ENCODE data around the gene RNF130. TPM values are rescaled to one million over a fixed set of nuclear protein-coding genes. Genes with fewer than 3 reads are reported as not detected.
A peak's percentile ranks its signal among the peaks of the same experiment; 100 is the strongest.

The RNF130 gene
- total and polyA plus RNA-seq, 7 experiments from 2014 or later, result 3.6 to 76.3 (median 21.0) TPM

GRCh38 chr5:180008433-180008832, 63.1 kb downstream of the RNF130 start:
- intact Hi-C loops (cut with micrococcal nuclease), result no loop called here
- no peak overlapping the region for H3K4me3 ChIP-seq (ENCODE audit: low read length)
- POLR2A ChIA-PET, result no interaction called here
- Mint-ChIP-seq H3K9me3 (no peaks in the 10 kb centered on the region), H3K36me3 (peaks cover 0 to 40% (median 6%) of the 10 kb centered on the region in 5 donors), H3K27me3 (no peaks in the 10 kb centered on the region), H3K4me1 (peaks cover 0 to 21% (median 4%) of the 10 kb centered on the region in 7 donors), H3K27ac (peak overlapping the region in 1 of 9 donors; percentile 26), H3K4me3 (no peak overlapping the region)
- no peaks in the 10 kb centered on the region for H3K36me3 ChIP-seq (ENCODE audit: control insufficient read depth in 2 of 3, insufficient read depth in 3 of 3, low read length in 3 of 3)
- no peaks in the 10 kb centered on the region for H3K9me3 ChIP-seq (ENCODE audit: control insufficient read depth in 2 of 3, low read length in 3 of 3)
- H3K27ac ChIP-seq (ENCODE audit: low read depth, low read length), result no peak overlapping the region
- H3K4me1 ChIP-seq (ENCODE audit: control insufficient read depth in 2 of 2, insufficient read depth in 2 of 2, low read length in 2 of 2), result peaks cover 0 to 6% of the 10 kb centered on the region in 2 donors
- CTCF ChIA-PET, result no interaction called here
- DNase-seq (no peak), ATAC-seq (no peak)
- no peaks in the 10 kb centered on the region for H3K27me3 ChIP-seq (ENCODE audit: control insufficient read depth in 2 of 2, insufficient read depth in 2 of 2, low read length in 2 of 2)

- no peaks in the 10 kb centered on the region for H3K9me3 Mint-ChIP-seq
- Histone ChIP-seq H3K9me3 (ENCODE audit: control insufficient read depth in 2 of 3, low read length in 3 of 3) (no peaks in the 10 kb centered on the region), H3K4me3 (ENCODE audit: low read length) (no peak overlapping the region), H3K27ac (ENCODE audit: low read depth, low read length) (no peak overlapping the region), H3K36me3 (ENCODE audit: control insufficient read depth in 2 of 3, insufficient read depth in 3 of 3, low read length in 3 of 3) (no peaks in the 10 kb centered on the region), H3K27me3 (ENCODE audit: control insufficient read depth in 2 of 2, insufficient read depth in 2 of 2, low read length in 2 of 2) (no peaks in the 10 kb centered on the region), H3K4me1 (ENCODE audit: control insufficient read depth in 2 of 2, insufficient read depth in 2 of 2, low read length in 2 of 2) (peaks cover 0 to 6% of the 10 kb centered on the region in 2 donors)
- H3K4me3 Mint-ChIP-seq, result no peak overlapping the region
- DNase-seq (no peak), ATAC-seq (peak; percentile 32)
- ChIA-PET CTCF (no interaction called here), POLR2A (no interaction called here)
- intact Hi-C loops (cut with micrococcal nuclease), result no loop called here
- H3K27me3 Mint-ChIP-seq, result no peaks in the 10 kb centered on the region
- no peak overlapping the region for H3K27ac Mint-ChIP-seq
- peaks cover 0 to 21% (median 4%) of the 10 kb centered on the region in 7 donors for H3K4me1 Mint-ChIP-seq
- peaks cover 0 to 43% (median 6%) of the 10 kb centered on the region in 5 donors for H3K36me3 Mint-ChIP-seq
These were observed 64.0 kb downstream of the RNF130 start for GRCh38 chr5:180007582-180007981.

- ChIA-PET POLR2A (no interaction called here), CTCF (no interaction called here)
- H3K27ac ChIP-seq (ENCODE audit: low read depth, low read length), result no peak overlapping the region
- no peak overlapping the region for H3K4me3 ChIP-seq (ENCODE audit: low read length)
- H3K9me3 Mint-ChIP-seq, result no peaks in the 10 kb centered on the region
- DNase-seq, result no peak
- no peaks in the 10 kb centered on the region for H3K9me3 ChIP-seq (ENCODE audit: control insufficient read depth in 2 of 3, low read length in 3 of 3)
- no peak overlapping the region for H3K27ac Mint-ChIP-seq
- no peaks in the 10 kb centered on the region for H3K27me3 ChIP-seq (ENCODE audit: control insufficient read depth in 2 of 2, insufficient read depth in 2 of 2, low read length in 2 of 2)
- H3K27me3 Mint-ChIP-seq, result no peaks in the 10 kb centered on the region
- peaks cover 0 to 50% (median 6%) of the 10 kb centered on the region in 5 donors for H3K36me3 Mint-ChIP-seq
- no peaks in the 10 kb centered on the region for H3K36me3 ChIP-seq (ENCODE audit: control insufficient read depth in 2 of 3, insufficient read depth in 3 of 3, low read length in 3 of 3)
- intact Hi-C loops (cut with micrococcal nuclease), result no loop called here
- H3K4me1 Mint-ChIP-seq, result peaks cover 0 to 21% (median 4%) of the 10 kb centered on the region in 7 donors
- no peak overlapping the region for H3K4me3 Mint-ChIP-seq
- peaks cover 0 to 6% of the 10 kb centered on the region in 2 donors for H3K4me1 ChIP-seq (ENCODE audit: control insufficient read depth in 2 of 2, insufficient read depth in 2 of 2, low read length in 2 of 2)
- ATAC-seq, result no peak
These were observed 65.4 kb downstream of the RNF130 start for GRCh38 chr5:180006141-180006540.

GRCh38 chr5:180003127-180003526, 68.4 kb downstream of the RNF130 start:
- ChIA-PET CTCF (no interaction called here), POLR2A (no interaction called here)
- Histone ChIP-seq H3K27me3 (ENCODE audit: control insufficient read depth in 2 of 2, insufficient read depth in 2 of 2, low read length in 2 of 2) (no peaks in the 10 kb centered on the region), H3K4me1 (ENCODE audit: control insufficient read depth in 2 of 2, insufficient read depth in 2 of 2, low read length in 2 of 2) (peaks cover 0 to 6% of the 10 kb centered on the region in 2 donors), H3K4me3 (ENCODE audit: low read length) (no peak overlapping the region), H3K9me3 (ENCODE audit: control insufficient read depth in 2 of 3, low read length in 3 of 3) (no peaks in the 10 kb centered on the region), H3K36me3 (ENCODE audit: control insufficient read depth in 2 of 3, insufficient read depth in 3 of 3, low read length in 3 of 3) (no peaks in the 10 kb centered on the region), H3K27ac (ENCODE audit: low read depth, low read length) (no peak overlapping the region)
- Mint-ChIP-seq H3K9me3 (peaks cover 0 to 5% (median 0%) of the 10 kb centered on the region in 11 donors), H3K36me3 (peaks cover 0 to 43% (median 11%) of the 10 kb centered on the region in 5 donors), H3K27me3 (no peaks in the 10 kb centered on the region), H3K4me3 (no peak overlapping the region), H3K27ac (no peak overlapping the region), H3K4me1 (peaks cover 0 to 21% (median 4%) of the 10 kb centered on the region in 7 donors)
- intact Hi-C loops (cut with micrococcal nuclease), result no loop called here
- ATAC-seq, result no peak
- DNase-seq, result no peak

GRCh38 chr5:180001742-180002141, 69.8 kb downstream of the RNF130 start:
- DNase-seq (no peak), ATAC-seq (no peak)
- Mint-ChIP-seq H3K4me3 (no peak overlapping the region), H3K9me3 (peaks cover 0 to 12% (median 1%) of the 10 kb centered on the region in 11 donors), H3K27ac (no peak overlapping the region), H3K27me3 (no peaks in the 10 kb centered on the region), H3K4me1 (peaks cover 0 to 11% (median 0%) of the 10 kb centered on the region in 7 donors), H3K36me3 (peaks cover 0 to 37% (median 11%) of the 10 kb centered on the region in 5 donors)
- CTCF ChIA-PET, result no interaction called here
- Histone ChIP-seq H3K27me3 (ENCODE audit: control insufficient read depth in 2 of 2, insufficient read depth in 2 of 2, low read length in 2 of 2) (no peaks in the 10 kb centered on the region), H3K4me3 (ENCODE audit: low read length) (no peak overlapping the region), H3K36me3 (ENCODE audit: control insufficient read depth in 2 of 3, insufficient read depth in 3 of 3, low read length in 3 of 3) (no peaks in the 10 kb centered on the region), H3K4me1 (ENCODE audit: control insufficient read depth in 2 of 2, insufficient read depth in 2 of 2, low read length in 2 of 2) (no peaks in the 10 kb centered on the region), H3K9me3 (ENCODE audit: control insufficient read depth in 2 of 3, low read length in 3 of 3) (no peaks in the 10 kb centered on the region), H3K27ac (ENCODE audit: low read depth, low read length) (no peak overlapping the region)
- intact Hi-C loops (cut with micrococcal nuclease), result no loop called here
- POLR2A ChIA-PET, result no interaction called here

GRCh38 chr5:180001136-180001535, 70.4 kb downstream of the RNF130 start:
- H3K4me3 Mint-ChIP-seq, result no peak overlapping the region
- Histone ChIP-seq H3K27ac (ENCODE audit: low read depth, low read length) (no peak overlapping the region), H3K27me3 (ENCODE audit: control insufficient read depth in 2 of 2, insufficient read depth in 2 of 2, low read length in 2 of 2) (no peaks in the 10 kb centered on the region), H3K4me1 (ENCODE audit: control insufficient read depth in 2 of 2, insufficient read depth in 2 of 2, low read length in 2 of 2) (no peaks in the 10 kb centered on the region), H3K4me3 (ENCODE audit: low read length) (no peak overlapping the region), H3K9me3 (ENCODE audit: control insufficient read depth in 2 of 3, low read length in 3 of 3) (no peaks in the 10 kb centered on the region), H3K36me3 (ENCODE audit: control insufficient read depth in 2 of 3, insufficient read depth in 3 of 3, low read length in 3 of 3) (no peaks in the 10 kb centered on the region)
- ATAC-seq (no peak), DNase-seq (no peak)
- peaks cover 0 to 18% (median 4%) of the 10 kb centered on the region in 11 donors for H3K9me3 Mint-ChIP-seq
- H3K27me3 Mint-ChIP-seq, result no peaks in the 10 kb centered on the region
- intact Hi-C loops (cut with micrococcal nuclease), result no loop called here
- POLR2A ChIA-PET, result no interaction called here
- H3K4me1 Mint-ChIP-seq, result peaks cover 0 to 5% (median 0%) of the 10 kb centered on the region in 7 donors
- peaks cover 0 to 36% (median 11%) of the 10 kb centered on the region in 5 donors for H3K36me3 Mint-ChIP-seq
- H3K27ac Mint-ChIP-seq, result no peak overlapping the region
- CTCF ChIA-PET, result no interaction called here

- ChIA-PET CTCF (no interaction called here), POLR2A (no interaction called here)
- H3K27ac ChIP-seq (ENCODE audit: low read depth, low read length), result no peak overlapping the region
- ATAC-seq (no peak), DNase-seq (no peak)
- no peaks in the 10 kb centered on the region for H3K36me3 ChIP-seq (ENCODE audit: control insufficient read depth in 2 of 3, insufficient read depth in 3 of 3, low read length in 3 of 3)
- H3K4me3 Mint-ChIP-seq, result no peak overlapping the region
- no peaks in the 10 kb centered on the region for H3K27me3 Mint-ChIP-seq
- H3K4me1 Mint-ChIP-seq, result peaks cover 0 to 1% (median 0%) of the 10 kb centered on the region in 7 donors
- intact Hi-C loops (cut with micrococcal nuclease), result no loop called here
- peak overlapping the region in 1 of 9 donors; percentile 28 for H3K27ac Mint-ChIP-seq
- H3K9me3 Mint-ChIP-seq, result peaks cover 0 to 24% (median 9%) of the 10 kb centered on the region in 11 donors
- no peaks in the 10 kb centered on the region for H3K9me3 ChIP-seq (ENCODE audit: control insufficient read depth in 2 of 3, low read length in 3 of 3)
- no peaks in the 10 kb centered on the region for H3K4me1 ChIP-seq (ENCODE audit: control insufficient read depth in 2 of 2, insufficient read depth in 2 of 2, low read length in 2 of 2)
- H3K27me3 ChIP-seq (ENCODE audit: control insufficient read depth in 2 of 2, insufficient read depth in 2 of 2, low read length in 2 of 2), result no peaks in the 10 kb centered on the region
- peaks cover 0 to 32% (median 11%) of the 10 kb centered on the region in 5 donors for H3K36me3 Mint-ChIP-seq
- no peak overlapping the region for H3K4me3 ChIP-seq (ENCODE audit: low read length)
These were observed 73.1 kb downstream of the RNF130 start for GRCh38 chr5:179998485-179998884.
